Activated naive CD8-positive, alpha-beta T cell treated with anti-CD3 and anti-CD28 coated beads, Interleukin-2, amount 50 U/mL, for 24 hours (primary cell): ENCODE results near the gene LRIT2.
"Not testable (repeated sequence)": the region's sequence is repeated elsewhere in the genome, so short reads cannot be mapped to it uniquely, and the experiment has no call there.

ENCODE experiments used
- ATAC-seq: fragments of 150-1000 bp; cut with Tn5 transposase; one replicate; pipeline ENCODE4 v1.10.0; 2021
- DNase-seq: peaks from one replicate; pipeline ENCODE4 v3.0.0; 2021
- H3K27ac Mint-ChIP-seq: one replicate; pipeline ENCODE4 v1.8.0; 2021; ENCODE audit warnings: mild to moderate bottlenecking, mixed read lengths
- H3K27me3 Mint-ChIP-seq: one replicate; pipeline ENCODE4 v1.8.0; 2021; ENCODE audit warnings: mixed read lengths
- H3K36me3 Mint-ChIP-seq: one replicate; pipeline ENCODE4 v1.8.0; 2021; ENCODE audit warnings: low read depth, mixed read lengths
- H3K4me1 Mint-ChIP-seq: one replicate; pipeline ENCODE4 v1.8.0; 2021; ENCODE audit warnings: mixed read lengths
- H3K4me3 Mint-ChIP-seq: one replicate; pipeline ENCODE4 v1.8.0; 2021; ENCODE audit warnings: mild to moderate bottlenecking, moderate library complexity, mixed read lengths
- H3K9me3 Mint-ChIP-seq: one replicate; pipeline ENCODE4 v1.8.0; 2021; ENCODE audit warnings: mixed read lengths

LRIT2 gene

GRCh38 chr10:84191106-84191505, 34.2 kb downstream of the LRIT2 start:
- Mint-ChIP-seq H3K4me1 (peaks cover 11% of the 10 kb centered on the region), H3K27me3 (peaks cover 19% of the 10 kb centered on the region), H3K9me3 (no peaks in the 10 kb centered on the region), H3K4me3 (no peak overlapping the region), H3K27ac (no peak overlapping the region), H3K36me3 (no peaks in the 10 kb centered on the region)
- DNase-seq = no peak
- no peak for ATAC-seq

GRCh38 chr10:84190621-84191020, 34.7 kb downstream of the LRIT2 start:
- ATAC-seq (no peak), DNase-seq (no peak)
- Mint-ChIP-seq H3K4me3 (no peak overlapping the region), H3K36me3 (no peaks in the 10 kb centered on the region), H3K9me3 (no peaks in the 10 kb centered on the region), H3K27me3 (peaks cover 14% of the 10 kb centered on the region), H3K4me1 (peaks cover 11% of the 10 kb centered on the region), H3K27ac (no peak overlapping the region)

GRCh38 chr10:84188815-84189214, 36.5 kb downstream of the LRIT2 start:
- Mint-ChIP-seq H3K4me3 (no peak overlapping the region), H3K27me3 (peaks cover 8% of the 10 kb centered on the region), H3K9me3 (no peaks in the 10 kb centered on the region), H3K36me3 (no peaks in the 10 kb centered on the region), H3K4me1 (peaks cover 7% of the 10 kb centered on the region), H3K27ac (no peak overlapping the region)
- DNase-seq (no peak), ATAC-seq (no peak)

GRCh38 chr10:84185526-84186175, 39.7 kb downstream of the LRIT2 start:
- H3K4me3 Mint-ChIP-seq = no peak overlapping the region
- no peak for ATAC-seq

GRCh38 chr10:84184517-84184916, 40.8 kb downstream of the LRIT2 start:
- no peak for DNase-seq
- ATAC-seq = peak; percentile 31
- Mint-ChIP-seq H3K9me3 (no peaks in the 10 kb centered on the region), H3K27ac (no peak overlapping the region), H3K4me1 (no peaks in the 10 kb centered on the region), H3K27me3 (no peaks in the 10 kb centered on the region), H3K4me3 (no peak overlapping the region), H3K36me3 (no peaks in the 10 kb centered on the region)

More at GRCh38 chr10:84185526-84186175, 39.7 kb downstream of the LRIT2 start:
- no peak for DNase-seq
- Mint-ChIP-seq H3K36me3 (no peaks in the 10 kb centered on the region), H3K9me3 (no peaks in the 10 kb centered on the region), H3K27me3 (no peaks in the 10 kb centered on the region), H3K27ac (no peak overlapping the region), H3K4me1 (no peaks in the 10 kb centered on the region)

GRCh38 chr10:84181631-84182030, 43.7 kb downstream of the LRIT2 start:
- Mint-ChIP-seq H3K4me3 (no peak overlapping the region), H3K4me1 (peaks cover 4% of the 10 kb centered on the region), H3K27ac (no peak overlapping the region), H3K36me3 (no peaks in the 10 kb centered on the region), H3K9me3 (no peaks in the 10 kb centered on the region), H3K27me3 (no peaks in the 10 kb centered on the region)
- DNase-seq (no peak), ATAC-seq (no peak)

GRCh38 chr10:84180386-84180785, 45.0 kb downstream of the LRIT2 start:
- not testable (repeated sequence) for ATAC-seq, H3K9me3 Mint-ChIP-seq

GRCh38 chr10:84179059-84179710, 46.2 kb downstream of the LRIT2 start:
- no peaks in the 10 kb centered on the region for H3K9me3 Mint-ChIP-seq

More at GRCh38 chr10:84180386-84180785, 45.0 kb downstream of the LRIT2 start:
- H3K4me3 Mint-ChIP-seq, H3K36me3 Mint-ChIP-seq, DNase-seq, H3K4me1 Mint-ChIP-seq, H3K27ac Mint-ChIP-seq, H3K27me3 Mint-ChIP-seq: not testable (repeated sequence)

GRCh38 chr10:84178160-84178609, 47.2 kb downstream of the LRIT2 start:
- H3K9me3 Mint-ChIP-seq = no peaks in the 10 kb centered on the region
- DNase-seq (no peak), ATAC-seq (no peak)
- H3K4me3 Mint-ChIP-seq = no peak overlapping the region
- no peaks in the 10 kb centered on the region for H3K36me3 Mint-ChIP-seq
- no peaks in the 10 kb centered on the region for H3K27me3 Mint-ChIP-seq
- H3K4me1 Mint-ChIP-seq = peaks cover 8% of the 10 kb centered on the region
- H3K27ac Mint-ChIP-seq = no peak overlapping the region

More at GRCh38 chr10:84179059-84179710, 46.2 kb downstream of the LRIT2 start:
- Mint-ChIP-seq H3K4me3 (no peak overlapping the region), H3K36me3 (no peaks in the 10 kb centered on the region), H3K4me1 (peaks cover 8% of the 10 kb centered on the region), H3K27me3 (no peaks in the 10 kb centered on the region), H3K27ac (no peak overlapping the region)
- DNase-seq = no peak
- ATAC-seq = peak; percentile 47

- Mint-ChIP-seq H3K4me3 (no peak overlapping the region), H3K27me3 (no peaks in the 10 kb centered on the region), H3K36me3 (no peaks in the 10 kb centered on the region), H3K4me1 (peaks cover 11% of the 10 kb centered on the region), H3K9me3 (no peaks in the 10 kb centered on the region), H3K27ac (no peak overlapping the region)
- ATAC-seq = peak; percentile 49
- peak; percentile 20 for DNase-seq
Measured at GRCh38 chr10:84177541-84178141, 47.7 kb downstream of the LRIT2 start.

GRCh38 chr10:84176836-84177474, 48.4 kb downstream of the LRIT2 start:
- no peak overlapping the region for H3K4me3 Mint-ChIP-seq
- ATAC-seq (no peak), DNase-seq (no peak)
- H3K27me3 Mint-ChIP-seq = no peaks in the 10 kb centered on the region
- H3K36me3 Mint-ChIP-seq = no peaks in the 10 kb centered on the region
- no peaks in the 10 kb centered on the region for H3K9me3 Mint-ChIP-seq
- H3K27ac Mint-ChIP-seq = peak overlapping the region; percentile 67
- H3K4me1 Mint-ChIP-seq = peaks cover 11% of the 10 kb centered on the region

- no peak for DNase-seq
- H3K4me3 Mint-ChIP-seq = no peak overlapping the region
- H3K27me3 Mint-ChIP-seq = no peaks in the 10 kb centered on the region
- H3K9me3 Mint-ChIP-seq = no peaks in the 10 kb centered on the region
- H3K27ac Mint-ChIP-seq = peak overlapping the region; percentile 67
- ATAC-seq = no peak
- no peaks in the 10 kb centered on the region for H3K36me3 Mint-ChIP-seq
- H3K4me1 Mint-ChIP-seq = peaks cover 11% of the 10 kb centered on the region
Measured at GRCh38 chr10:84176351-84176750, 49.0 kb downstream of the LRIT2 start.

- ATAC-seq = no peak
- DNase-seq = no peak
- Mint-ChIP-seq H3K4me3 (no peak overlapping the region), H3K27ac (no peak overlapping the region), H3K36me3 (no peaks in the 10 kb centered on the region), H3K9me3 (no peaks in the 10 kb centered on the region), H3K4me1 (peaks cover 11% of the 10 kb centered on the region), H3K27me3 (no peaks in the 10 kb centered on the region)
Measured at GRCh38 chr10:84175436-84175835, 49.9 kb downstream of the LRIT2 start.

- Mint-ChIP-seq H3K36me3 (no peaks in the 10 kb centered on the region), H3K4me3 (no peak within 1 kb of the TSS), H3K9me3 (no peaks in the 10 kb centered on the region), H3K4me1 (peaks cover 11% of the 10 kb centered on the region), H3K27ac (no peak within 1 kb of the TSS), H3K27me3 (no peaks in the 10 kb centered on the region)
- DNase-seq = no peak
- no peak for ATAC-seq
Measured at GRCh38 chr10:84173501-84173929, 51.8 kb downstream of the LRIT2 start, which contains the start of gene GPR15LG. TSS of gene GPR15LG (plus strand) at chr10:84173801. CDS start at chr10:84173852, 51 bp downstream.
